Mesenchymal stem cell (in vitro differentiated cells and primary cell): Measurements from ENCODE around the gene KISS1R.

Experiments used
- DNase-seq: peaks from one replicate; pipeline ENCODE4 v3.0.0-alpha.2; 2013
- H2AFZ ChIP-seq: one replicate; pipeline ENCODE4 v1.6.1; 2013; ENCODE audit warnings: low read depth, mild to moderate bottlenecking, control low read depth, inconsistent platforms, low read length, moderate library complexity
- H2AK5ac ChIP-seq: 2 replicates; pipeline ENCODE4 v1.6.1; 2013; ENCODE audit warnings: low read length, moderate library complexity, mild to moderate bottlenecking, inconsistent platforms; ENCODE audit not compliant: severe bottlenecking
- H2BK120ac ChIP-seq: one replicate; pipeline ENCODE4 v1.6.1; 2013; ENCODE audit warnings: low read depth, mild to moderate bottlenecking, inconsistent platforms, low read length, moderate library complexity
- H2BK12ac ChIP-seq, 2 experiments: one replicate each; pipeline ENCODE4 v1.6.1; 2013; ENCODE audit warnings: inconsistent platforms in 2 of 2, low read length in 2 of 2, mild to moderate bottlenecking in 2 of 2, moderate library complexity in 2 of 2, control low read depth in 1 of 2
- H2BK15ac ChIP-seq: one replicate; pipeline ENCODE4 v1.6.1; 2013; ENCODE audit warnings: mild to moderate bottlenecking, low read depth, inconsistent platforms; ENCODE audit not compliant: poor library complexity, severe bottlenecking
- H2BK5ac ChIP-seq: 2 replicates; pipeline ENCODE4 v1.6.1; 2013; ENCODE audit warnings: low read depth, mild to moderate bottlenecking, low read length, control low read depth, inconsistent platforms; ENCODE audit not compliant: poor library complexity, severe bottlenecking
- H3K14ac ChIP-seq, 2 experiments: one replicate each; pipeline ENCODE4 v1.6.1; 2013; ENCODE audit warnings: inconsistent platforms in 2 of 2, low read length in 2 of 2, control low read depth in 1 of 2, mild to moderate bottlenecking in 1 of 2, moderate library complexity in 1 of 2
- H3K18ac ChIP-seq, 2 experiments: one replicate each; pipeline ENCODE4 v1.6.1; 2013; ENCODE audit warnings: inconsistent platforms in 2 of 2, low read length in 2 of 2, control low read depth in 1 of 2, low read depth in 1 of 2, mild to moderate bottlenecking in 1 of 2
- H3K23ac ChIP-seq, 2 experiments: one replicate each; pipeline ENCODE4 v1.6.1; 2013; ENCODE audit warnings: inconsistent platforms in 2 of 2, low read length in 2 of 2, mild to moderate bottlenecking in 2 of 2, moderate library complexity in 2 of 2, control low read depth in 1 of 2
- H3K27ac ChIP-seq: 2 replicates; pipeline ENCODE4 v1.5.1; 2013; ENCODE audit warnings: mild to moderate bottlenecking, moderate library complexity, low read length, control low read depth, inconsistent platforms; ENCODE audit not compliant: poor library complexity, severe bottlenecking
- H3K27me3 ChIP-seq, 2 experiments: 2 replicates each; pipeline versions ENCODE4 v1.6.1 to v1.7.0; 2013; ENCODE audit warnings: low read length in 2 of 2, mild to moderate bottlenecking in 2 of 2, moderate library complexity in 2 of 2, control low read depth in 1 of 2, inconsistent platforms in 1 of 2; ENCODE audit not compliant: control insufficient read depth in 1 of 2, insufficient read depth in 1 of 2
- H3K36me3 ChIP-seq, 2 experiments: 2 replicates each; pipeline versions ENCODE4 v1.6.1 to v1.7.0; 2013; ENCODE audit warnings: low read length in 2 of 2, control low read depth in 1 of 2, inconsistent platforms in 1 of 2, low read depth in 1 of 2, mild to moderate bottlenecking in 1 of 2; ENCODE audit not compliant: insufficient read depth in 2 of 2, control insufficient read depth in 1 of 2
- H3K4ac ChIP-seq, 2 experiments: one replicate each; pipeline ENCODE4 v1.6.1; 2013; ENCODE audit warnings: inconsistent platforms in 2 of 2, low read length in 2 of 2, mild to moderate bottlenecking in 2 of 2, moderate library complexity in 2 of 2, control low read depth in 1 of 2, low read depth in 1 of 2
- H3K4me1 ChIP-seq: 2 replicates; pipeline ENCODE4 v1.6.1; 2013; ENCODE audit warnings: low read depth, low read length, control low read depth; ENCODE audit not compliant: control insufficient read depth, insufficient read depth
- H3K4me2 ChIP-seq: 2 replicates; pipeline ENCODE4 v1.6.1; 2013; ENCODE audit warnings: low read length, mild to moderate bottlenecking, inconsistent platforms; ENCODE audit not compliant: poor library complexity, severe bottlenecking
- H3K4me3 ChIP-seq, 2 experiments: 2 replicates each; pipeline versions ENCODE4 v1.5.1 to v1.7.0; 2013; ENCODE audit warnings: low read length in 2 of 2, mild to moderate bottlenecking in 2 of 2, control low read depth in 1 of 2, low read depth in 1 of 2; ENCODE audit not compliant: insufficient read depth in 1 of 2
- H3K79me1 ChIP-seq: replicated peaks from 2 replicates; pipeline ENCODE4 v1.6.1; 2013; ENCODE audit warnings: mild to moderate bottlenecking, control low read depth, low read length, inconsistent platforms; ENCODE audit not compliant: poor library complexity, severe bottlenecking
- H3K9ac ChIP-seq: 2 replicates; pipeline ENCODE4 v1.7.0; 2013; ENCODE audit warnings: mild to moderate bottlenecking, low read length, moderate library complexity
- H3K9me3 ChIP-seq: 2 replicates; pipeline ENCODE4 v1.7.0; 2013; ENCODE audit warnings: mild to moderate bottlenecking, low read length; ENCODE audit not compliant: control insufficient read depth
- H4K8ac ChIP-seq: one replicate; pipeline ENCODE4 v1.6.1; 2013; ENCODE audit warnings: inconsistent platforms, mild to moderate bottlenecking, low read length, moderate library complexity
- H4K91ac ChIP-seq: one replicate; pipeline ENCODE4 v1.6.1; 2013; ENCODE audit warnings: mild to moderate bottlenecking, low read length, inconsistent platforms
- WGBS: methylation state at CpG from one replicate; pipeline ENCODE4 v1.1.7; 2013; ENCODE audit warnings: mixed read lengths; 5-methylcytosine and 5-hydroxymethylcytosine counted together

The KISS1R gene

DNA sequence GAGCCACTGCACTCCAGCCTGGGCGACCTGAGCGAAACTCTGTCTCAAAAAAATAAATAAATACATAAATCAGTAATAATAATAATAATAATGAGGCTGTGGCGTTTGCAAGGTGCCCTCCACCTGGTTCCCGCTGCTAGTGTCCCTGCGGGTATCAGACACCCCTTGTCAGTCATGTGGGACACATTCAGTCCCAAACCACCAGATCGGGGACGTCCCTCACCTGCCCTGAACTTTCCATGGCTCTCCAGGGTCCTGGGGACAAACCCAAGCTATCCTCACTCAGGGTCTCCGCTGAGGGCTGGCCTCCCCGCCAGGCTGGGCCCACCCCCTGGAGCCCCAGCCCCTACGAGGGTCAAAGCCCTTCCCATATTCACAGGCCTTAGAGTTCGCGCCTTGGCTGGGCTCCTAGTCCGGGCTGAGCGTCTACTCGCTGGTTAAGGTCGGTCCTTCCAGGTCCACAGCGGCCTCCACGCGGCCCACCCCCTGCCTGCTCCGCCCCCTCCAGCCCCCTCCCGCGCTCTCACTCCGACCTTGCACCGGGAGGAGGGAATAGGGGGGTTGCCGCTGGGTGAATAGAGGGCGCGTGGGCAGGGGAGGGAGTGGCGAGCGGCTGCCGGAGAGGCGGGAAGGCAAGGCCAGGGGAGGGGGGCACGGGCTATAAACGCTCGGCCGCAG, 349 bp upstream of the KISS1R start:
- WGBS: 4% methylated on average over 14 of the region's 35 CpGs
- no peak overlapping the region for H3K9ac ChIP-seq
- H3K4me2 ChIP-seq: peak overlapping the region; percentile 69
- H3K27me3 ChIP-seq: peaks cover 40 to 42% of the 10 kb centered on the region in 2 experiments
- H3K4ac ChIP-seq: no peak overlapping the region
- peak overlapping the region; percentile 48 for H2BK15ac ChIP-seq
- no peak overlapping the region for H3K4me3 ChIP-seq
- no peak for DNase-seq
- no peak overlapping the region for H3K14ac ChIP-seq
- no peak overlapping the region for H3K27ac ChIP-seq
- H3K79me1 ChIP-seq: no peaks in the 10 kb centered on the region
- peak overlapping the region in 1 of 2 experiments; percentile 50 for H3K23ac ChIP-seq
- H3K4me1 ChIP-seq: peaks cover 42% of the 10 kb centered on the region
- H3K18ac ChIP-seq: peak overlapping the region in 1 of 2 experiments; percentile 78
- H2BK120ac ChIP-seq: no peak overlapping the region
- no peaks in the 10 kb centered on the region for H3K9me3 ChIP-seq
- no peak overlapping the region for H2BK5ac ChIP-seq
- H2AFZ ChIP-seq: no peak overlapping the region
- H4K8ac ChIP-seq: no peak overlapping the region
- H2AK5ac ChIP-seq: no peak overlapping the region
- peaks cover 0 to under 1% of the 10 kb centered on the region in 2 experiments for H3K36me3 ChIP-seq
- no peak overlapping the region for H4K91ac ChIP-seq
- peak overlapping the region in 1 of 2 experiments; percentile 24 for H2BK12ac ChIP-seq

DNA sequence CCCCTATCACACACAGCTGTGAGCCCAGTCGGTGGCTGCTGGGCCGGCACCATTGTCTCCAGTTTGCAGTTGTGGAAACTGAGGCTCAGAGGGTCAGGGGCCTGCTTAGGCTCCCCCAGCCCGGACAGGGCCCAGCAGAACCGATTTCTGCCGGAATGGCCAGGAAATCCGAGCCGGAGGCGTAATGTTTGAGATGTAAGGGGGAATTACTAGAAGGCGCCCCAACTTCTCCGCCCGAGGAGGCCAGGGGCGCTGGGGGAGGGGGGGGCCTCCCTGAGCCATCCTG, 962 bp downstream of the KISS1R start:
- Histone ChIP-seq H3K79me1 (no peaks in the 10 kb centered on the region), H3K4me3 (no peak overlapping the region), H3K14ac (no peak overlapping the region), H3K9me3 (no peaks in the 10 kb centered on the region), H2BK5ac (no peak overlapping the region), H3K4me2 (no peak overlapping the region), H2BK120ac (no peak overlapping the region), H4K91ac (no peak overlapping the region), H3K36me3 (no peaks in the 10 kb centered on the region), H3K18ac (no peak overlapping the region), H2BK12ac (no peak overlapping the region), H3K9ac (no peak overlapping the region), H4K8ac (no peak overlapping the region), H3K4ac (no peak overlapping the region), H3K23ac (no peak overlapping the region), H2BK15ac (peak overlapping the region; percentile 80), H3K27ac (no peak overlapping the region), H3K27me3 (peaks cover 40 to 42% of the 10 kb centered on the region in 2 experiments), H3K4me1 (peaks cover 41% of the 10 kb centered on the region), H2AFZ (no peak overlapping the region), H2AK5ac (no peak overlapping the region)
- whole genome bisulfite sequencing: 11% methylated on average over 12 of the region's 12 CpGs
- no peak for DNase-seq

DNA sequence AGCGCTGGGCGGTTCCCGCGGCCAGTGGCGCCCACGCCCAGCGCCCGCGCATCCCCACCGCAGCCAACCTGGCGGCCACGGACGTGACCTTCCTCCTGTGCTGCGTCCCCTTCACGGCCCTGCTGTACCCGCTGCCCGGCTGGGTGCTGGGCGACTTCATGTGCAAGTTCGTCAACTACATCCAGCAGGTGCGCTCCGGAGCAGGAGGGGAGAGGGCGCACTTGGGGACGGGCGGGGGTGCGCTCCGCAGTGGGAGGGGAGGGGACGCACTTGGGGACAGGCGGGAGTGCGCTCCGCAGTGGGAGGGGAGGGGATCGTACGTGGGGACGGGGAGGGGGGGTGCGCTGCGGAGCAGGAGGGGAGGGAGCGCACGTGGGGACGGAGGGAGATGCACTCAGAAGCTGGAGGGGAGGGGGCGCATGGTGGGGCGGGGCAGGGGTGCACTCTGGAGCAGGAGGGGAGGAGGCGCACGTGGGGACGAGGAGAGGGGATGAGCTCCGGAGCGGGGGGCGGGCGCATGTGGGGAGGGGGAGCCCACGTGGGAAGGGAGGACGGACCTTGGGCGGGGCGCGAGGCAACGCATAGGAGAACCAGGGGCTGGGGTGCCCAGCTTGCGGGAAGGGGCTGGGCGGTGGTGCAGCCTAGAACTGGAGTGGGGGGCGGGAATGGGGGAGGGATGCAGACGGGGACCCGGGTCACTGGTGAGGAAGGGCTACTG, 1.5 kb downstream of the KISS1R start:
- Histone ChIP-seq H2AFZ (no peak overlapping the region), H2BK15ac (no peak overlapping the region), H2BK12ac (no peak overlapping the region), H3K79me1 (peaks cover 4% of the 10 kb centered on the region), H3K18ac (no peak overlapping the region), H3K4ac (no peak overlapping the region), H3K23ac (peak overlapping the region in 1 of 2 experiments; percentile 9), H3K4me3 (peak overlapping the region in 1 of 2 experiments; percentile 20), H2BK5ac (no peak overlapping the region), H2AK5ac (no peak overlapping the region), H3K27ac (no peak overlapping the region), H3K27me3 (peaks cover 40 to 42% of the 10 kb centered on the region in 2 experiments), H3K4me1 (peaks cover 38% of the 10 kb centered on the region), H2BK120ac (no peak overlapping the region), H3K9me3 (no peaks in the 10 kb centered on the region), H3K36me3 (no peaks in the 10 kb centered on the region), H4K91ac (no peak overlapping the region), H4K8ac (no peak overlapping the region), H3K9ac (no peak overlapping the region), H3K14ac (no peak overlapping the region), H3K4me2 (no peak overlapping the region)
- 7% methylated on average over 46 of the region's 58 CpGs for WGBS
- DNase-seq: no peak

DNA sequence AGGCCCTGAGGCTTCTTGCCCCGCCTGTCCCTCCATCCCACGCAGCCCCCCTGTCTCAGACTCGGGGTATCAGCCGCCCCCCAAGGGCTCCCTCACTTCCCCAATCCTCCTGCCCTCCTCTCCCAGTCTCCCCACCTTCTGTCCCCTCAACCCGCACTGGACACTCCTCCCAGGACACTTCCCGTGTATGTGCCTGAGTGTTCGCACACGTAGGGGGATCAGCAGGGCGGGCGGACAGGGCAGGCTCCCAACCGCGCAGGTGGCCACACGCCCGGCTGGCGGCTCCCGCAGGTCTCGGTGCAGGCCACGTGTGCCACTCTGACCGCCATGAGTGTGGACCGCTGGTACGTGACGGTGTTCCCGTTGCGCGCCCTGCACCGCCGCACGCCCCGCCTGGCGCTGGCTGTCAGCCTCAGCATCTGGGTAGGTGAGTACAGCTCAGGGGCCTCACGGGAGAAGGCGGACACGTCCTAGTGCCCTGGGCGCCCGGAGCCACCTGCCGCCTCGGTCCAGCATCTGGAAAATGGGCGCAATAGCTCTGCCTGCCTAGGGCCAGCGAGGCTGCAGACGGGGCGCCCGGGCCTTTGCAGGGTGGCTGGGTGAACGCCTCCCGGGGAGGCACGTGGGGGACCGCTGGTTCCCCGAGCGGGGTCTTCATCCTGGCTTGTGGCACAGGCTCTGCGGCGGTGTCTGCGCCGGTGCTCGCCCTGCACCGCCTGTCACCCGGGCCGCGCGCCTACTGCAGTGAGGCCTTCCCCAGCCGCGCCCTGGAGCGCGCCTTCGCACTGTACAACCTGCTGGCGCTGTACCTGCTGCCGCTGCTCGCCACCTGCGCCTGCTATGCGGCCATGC, 2.3 kb downstream of the KISS1R start:
- 8% methylated on average over 68 of the region's 68 CpGs for WGBS

More for the DNA sequence above, 2.3 kb downstream of the KISS1R start:
- Histone ChIP-seq H2AFZ (no peak overlapping the region), H3K9ac (no peak overlapping the region), H3K18ac (no peak overlapping the region), H3K27me3 (peaks cover 40 to 42% of the 10 kb centered on the region in 2 experiments), H3K14ac (no peak overlapping the region), H3K4ac (no peak overlapping the region), H3K27ac (no peak overlapping the region), H3K4me1 (peaks cover 41% of the 10 kb centered on the region), H2BK15ac (no peak overlapping the region), H4K91ac (no peak overlapping the region), H2BK120ac (no peak overlapping the region), H4K8ac (no peak overlapping the region), H3K79me1 (peaks cover 5% of the 10 kb centered on the region), H2BK12ac (no peak overlapping the region), H3K23ac (peak overlapping the region in 1 of 2 experiments; percentile 72), H2AK5ac (no peak overlapping the region), H3K9me3 (no peaks in the 10 kb centered on the region), H2BK5ac (no peak overlapping the region), H3K4me2 (peak overlapping the region; percentile 45), H3K4me3 (peak overlapping the region in 1 of 2 experiments; percentile 15), H3K36me3 (no peaks in the 10 kb centered on the region)
- DNase-seq: no peak
